HG02852 (cell line): Measurements from ENCODE around the gene ECE1.
"Not testable (repeated sequence)": the region's sequence is repeated elsewhere in the genome, so short reads cannot be mapped to it uniquely, and the experiment has no call there.

Source experiments
- ATAC-seq: cut with Tn5 transposase; IDR thresholded peaks from one replicate; pipeline ENCODE4 v1.9.1; 2021; ENCODE audit warnings: mild to moderate bottlenecking, moderate library complexity; ENCODE audit not compliant: unreplicated experiment

Gene ECE1

GRCh38 chr1:21292984-21293536 is 2.8 kb upstream of the ECE1 start:
- peak; percentile 34 for ATAC-seq

GRCh38 chr1:21292503-21292983 is 2.3 kb upstream of the ECE1 start:
- ATAC-seq: no peak

- ATAC-seq: no peak
Measured at GRCh38 chr1:21291964-21292363, 1.7 kb upstream of the ECE1 start.

GRCh38 chr1:21291184-21291583 is 921 bp upstream of the ECE1 start:
- ATAC-seq: no peak

- ATAC-seq: no peak
Measured at GRCh38 chr1:21290546-21290944, 282 bp upstream of the ECE1 start.

GRCh38 chr1:21289127-21289526 is 1.1 kb downstream of the ECE1 start:
- ATAC-seq: no peak

- ATAC-seq: no peak
Measured at GRCh38 chr1:21287905-21288514, 2.3 kb downstream of the ECE1 start.

GRCh38 chr1:21285386-21285785 is 4.9 kb downstream of the ECE1 start:
- not testable (repeated sequence) for ATAC-seq

- no peak for ATAC-seq
Measured at GRCh38 chr1:21285055-21285372, 5.2 kb downstream of the ECE1 start.

- no peak for ATAC-seq
Measured at GRCh38 chr1:21284206-21285054, 5.8 kb downstream of the ECE1 start.

GRCh38 chr1:21283524-21283923 is 6.7 kb downstream of the ECE1 start:
- no peak for ATAC-seq

GRCh38 chr1:21282020-21282419 is 8.2 kb downstream of the ECE1 start:
- ATAC-seq: not testable (repeated sequence)

GRCh38 chr1:21280482-21280881 is 9.8 kb downstream of the ECE1 start:
- no peak for ATAC-seq

- no peak for ATAC-seq
Measured at GRCh38 chr1:21280011-21280471, 10.2 kb downstream of the ECE1 start.

- no peak for ATAC-seq
Measured at GRCh38 chr1:21278860-21279845, 11.1 kb downstream of the ECE1 start.

- ATAC-seq: no peak
Measured at GRCh38 chr1:21278208-21278859, 11.9 kb downstream of the ECE1 start.

GRCh38 chr1:21277180-21277579 is 13.1 kb downstream of the ECE1 start:
- no peak for ATAC-seq

GRCh38 chr1:21272540-21272939 is 17.7 kb downstream of the ECE1 start:
- ATAC-seq: no peak

GRCh38 chr1:21271550-21271949 is 18.7 kb downstream of the ECE1 start:
- no peak for ATAC-seq

- no peak for ATAC-seq
Measured at GRCh38 chr1:21270086-21270689, 20.1 kb downstream of the ECE1 start.
